ENCODE results near the gene EXOC6.

The EXOC6 gene

DNA sequence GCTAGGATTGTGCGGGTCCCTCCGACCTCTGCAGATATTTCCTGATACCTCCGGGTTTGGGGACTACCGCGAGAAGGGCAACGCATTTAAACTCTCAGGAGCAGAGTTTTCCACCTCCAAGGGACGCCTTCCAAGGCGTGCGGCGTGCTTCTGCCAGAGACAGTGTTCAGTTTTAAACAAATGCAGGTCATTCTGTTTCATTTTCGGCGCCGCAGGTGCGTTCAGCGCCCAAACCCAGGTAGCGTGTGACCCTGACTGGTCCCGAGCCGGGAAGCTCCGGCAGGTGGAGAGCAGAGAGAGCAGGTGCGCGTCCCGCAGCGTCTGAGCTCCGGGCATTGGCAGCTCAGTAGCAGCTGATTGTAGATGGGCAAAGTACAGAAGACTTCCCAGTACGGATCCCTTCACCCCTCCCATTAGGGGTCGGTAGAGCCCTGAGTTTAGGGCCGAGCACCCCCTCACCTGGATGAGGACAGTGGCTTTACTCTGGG is 223.9 kb downstream of the EXOC6 start:
- Histone ChIP-seq H3K27ac (no peak overlapping the region), H3K4me3 (peak overlapping the region in 3 of 7 experiments; percentile 5 to 24 (median 14))

DNA sequence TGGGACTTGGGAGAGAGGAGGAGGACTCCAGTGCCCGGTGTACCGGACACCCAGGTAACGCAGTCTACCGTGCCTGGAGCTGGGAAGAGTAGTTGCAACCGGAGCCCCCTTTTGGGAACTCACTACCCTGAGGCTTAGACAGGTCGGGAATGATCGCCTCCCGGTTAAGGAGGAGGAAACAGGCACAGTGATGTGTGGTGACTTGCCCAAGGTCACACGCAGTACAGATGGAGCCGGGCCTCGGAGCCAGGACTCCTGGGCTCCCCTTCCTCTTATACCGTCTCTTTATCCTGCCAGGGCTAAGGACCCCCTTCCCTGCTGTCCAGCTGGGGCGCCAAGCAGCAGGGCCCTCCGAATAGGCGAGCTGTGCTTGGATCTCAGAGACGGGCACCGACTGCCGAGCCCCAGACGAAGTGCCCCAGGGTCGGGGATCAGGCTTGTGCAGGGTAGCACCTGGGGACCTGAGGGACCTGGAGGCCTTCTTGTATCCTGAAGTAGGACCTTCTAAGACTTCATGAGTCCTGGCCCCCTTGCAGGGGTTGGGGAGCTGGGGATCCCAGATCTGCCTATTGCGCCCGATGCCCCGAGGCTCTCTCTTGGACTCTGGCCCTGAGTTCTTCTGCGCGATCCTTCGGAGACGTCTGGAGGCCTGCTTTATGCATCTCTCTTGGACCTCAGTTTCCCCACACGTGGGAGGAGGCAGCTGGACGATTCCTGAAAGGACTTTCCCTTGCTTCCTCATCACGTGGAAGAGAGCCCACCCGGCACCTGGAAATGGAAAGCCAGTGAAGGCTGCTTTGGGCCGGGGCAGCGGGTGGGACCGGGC is 224.6 kb downstream of the EXOC6 start:
- H3K27ac ChIP-seq, result no peak overlapping the region
- H3K4me3 ChIP-seq, result peak overlapping the region in 4 of 7 experiments; percentile 10 to 32 (median 16)

GRCh38 chr10:93073539-93074146 is 225.3 kb downstream of the EXOC6 start, which contains the start of gene CYP26A1:
Gene CYP26A1 (plus strand): TSS chr10:93073893. CDS start chr10:93073935, 42 bp downstream.
- H3K4me3 ChIP-seq, result peak within 1 kb of the TSS in 4 of 7 experiments; percentile 10 to 32 (median 16)
- no peak within 1 kb of the TSS for H3K27ac ChIP-seq

- peak overlapping the region in 4 of 7 experiments; percentile 10 to 32 (median 16) for H3K4me3 ChIP-seq
- H3K27ac ChIP-seq, result no peak overlapping the region
These were observed 225.9 kb downstream of the EXOC6 start for GRCh38 chr10:93074147-93074596.

DNA sequence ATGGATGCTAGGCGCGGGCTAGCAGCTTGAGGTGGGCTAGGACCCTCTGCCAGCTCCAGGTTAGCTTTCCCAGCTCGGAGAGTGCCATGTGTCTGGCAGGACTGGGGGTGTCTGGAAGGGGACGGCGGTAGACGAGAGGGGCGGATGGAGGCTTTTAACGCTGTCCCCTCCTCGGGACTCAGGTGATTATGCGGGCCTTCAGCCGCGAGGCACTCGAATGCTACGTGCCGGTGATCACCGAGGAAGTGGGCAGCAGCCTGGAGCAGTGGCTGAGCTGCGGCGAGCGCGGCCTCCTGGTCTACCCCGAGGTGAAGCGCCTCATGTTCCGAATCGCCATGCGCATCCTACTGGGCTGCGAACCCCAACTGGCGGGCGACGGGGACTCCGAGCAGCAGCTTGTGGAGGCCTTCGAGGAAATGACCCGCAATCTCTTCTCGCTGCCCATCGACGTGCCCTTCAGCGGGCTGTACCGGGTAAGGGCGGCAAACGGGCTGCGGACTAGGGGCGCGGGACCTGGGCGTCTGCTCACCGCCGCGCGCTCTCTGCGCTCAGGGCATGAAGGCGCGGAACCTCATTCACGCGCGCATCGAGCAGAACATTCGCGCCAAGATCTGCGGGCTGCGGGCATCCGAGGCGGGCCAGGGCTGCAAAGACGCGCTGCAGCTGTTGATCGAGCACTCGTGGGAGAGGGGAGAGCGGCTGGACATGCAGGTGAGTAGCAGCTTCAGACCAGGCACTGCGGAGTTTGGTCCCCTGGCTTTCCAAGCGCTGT is 226.5 kb downstream of the EXOC6 start:
- H3K4me3 ChIP-seq, result peak overlapping the region in 1 of 7 experiments; percentile 32

GRCh38 chr10:93075369-93076221 is 227.3 kb downstream of the EXOC6 start:
- H3K27ac ChIP-seq, result no peak overlapping the region
- no peak overlapping the region for H3K4me3 ChIP-seq

More for the DNA sequence above, 226.5 kb downstream of the EXOC6 start:
- H3K27ac ChIP-seq, result no peak overlapping the region

DNA sequence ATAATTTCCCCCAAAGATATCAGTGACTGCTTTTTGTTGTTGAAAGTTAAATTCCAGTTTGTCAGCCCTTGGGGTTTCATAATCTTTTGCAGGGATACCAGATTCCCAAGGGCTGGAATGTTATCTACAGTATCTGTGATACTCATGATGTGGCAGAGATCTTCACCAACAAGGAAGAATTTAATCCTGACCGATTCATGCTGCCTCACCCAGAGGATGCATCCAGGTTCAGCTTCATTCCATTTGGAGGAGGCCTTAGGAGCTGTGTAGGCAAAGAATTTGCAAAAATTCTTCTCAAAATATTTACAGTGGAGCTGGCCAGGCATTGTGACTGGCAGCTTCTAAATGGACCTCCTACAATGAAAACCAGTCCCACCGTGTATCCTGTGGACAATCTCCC is 228.6 kb downstream of the EXOC6 start:
- H3K27ac ChIP-seq, result no peak overlapping the region
- no peak overlapping the region for H3K4me3 ChIP-seq

DNA sequence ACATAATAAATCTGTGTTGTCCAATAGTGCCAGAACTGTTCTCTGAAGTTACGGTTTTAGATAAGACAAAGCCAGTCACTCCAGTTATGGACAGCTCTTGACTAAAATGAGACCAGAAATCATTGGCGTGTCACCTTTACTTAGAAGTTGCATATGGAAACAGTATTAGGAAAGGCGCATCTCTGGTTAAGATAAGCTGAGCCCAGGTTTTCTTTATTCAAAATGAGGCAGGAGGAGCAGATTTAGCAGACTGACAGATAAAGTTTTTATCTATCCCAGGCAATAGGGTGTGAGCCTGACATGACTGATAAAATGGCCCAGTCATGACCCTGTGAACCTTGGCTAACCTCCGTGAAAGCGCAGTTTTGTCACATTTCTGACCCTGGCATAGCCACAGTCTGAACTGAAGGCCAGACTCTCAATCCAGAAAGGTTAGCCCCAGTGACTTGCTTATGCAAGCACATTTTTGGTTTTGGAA is 229.6 kb downstream of the EXOC6 start:
- H3K27ac ChIP-seq, result no peak overlapping the region

DNA sequence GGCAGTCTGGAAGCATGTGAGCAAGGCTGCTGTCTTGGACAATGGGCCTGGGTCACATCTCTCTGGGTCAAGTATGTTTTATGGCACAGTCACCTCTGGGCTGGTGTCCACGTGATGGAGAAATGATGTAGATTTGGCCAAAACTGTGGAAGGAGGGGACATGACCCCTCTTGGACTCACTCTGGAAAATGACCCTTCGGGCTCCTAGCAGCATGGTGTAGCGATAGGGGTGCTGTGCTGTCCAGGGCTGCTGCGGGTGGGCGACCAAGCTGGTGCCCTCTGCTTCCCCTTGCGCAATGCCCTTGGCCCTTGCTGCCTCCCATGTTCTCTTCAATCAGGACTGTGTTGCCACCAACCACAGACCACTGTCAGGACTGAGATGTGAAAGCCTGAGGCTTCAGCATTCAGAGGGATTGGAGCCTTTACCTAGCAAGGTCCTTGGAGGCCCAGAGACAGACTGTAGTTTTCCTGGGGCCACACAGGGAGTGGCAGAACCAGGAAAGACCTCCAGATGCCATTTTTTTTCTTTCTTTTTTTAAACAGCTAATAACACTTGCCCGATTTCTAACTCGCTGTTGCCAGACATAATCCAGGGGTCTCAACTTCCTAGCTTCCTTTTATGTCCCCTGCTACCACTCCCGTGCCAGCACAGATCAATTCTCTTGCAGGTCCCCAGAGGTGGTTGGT is 231.5 kb downstream of the EXOC6 start:
- Histone ChIP-seq H3K27ac (no peak overlapping the region), H3K4me3 (no peak overlapping the region)

More for the DNA sequence above, 229.6 kb downstream of the EXOC6 start:
- no peak overlapping the region for H3K4me3 ChIP-seq

DNA sequence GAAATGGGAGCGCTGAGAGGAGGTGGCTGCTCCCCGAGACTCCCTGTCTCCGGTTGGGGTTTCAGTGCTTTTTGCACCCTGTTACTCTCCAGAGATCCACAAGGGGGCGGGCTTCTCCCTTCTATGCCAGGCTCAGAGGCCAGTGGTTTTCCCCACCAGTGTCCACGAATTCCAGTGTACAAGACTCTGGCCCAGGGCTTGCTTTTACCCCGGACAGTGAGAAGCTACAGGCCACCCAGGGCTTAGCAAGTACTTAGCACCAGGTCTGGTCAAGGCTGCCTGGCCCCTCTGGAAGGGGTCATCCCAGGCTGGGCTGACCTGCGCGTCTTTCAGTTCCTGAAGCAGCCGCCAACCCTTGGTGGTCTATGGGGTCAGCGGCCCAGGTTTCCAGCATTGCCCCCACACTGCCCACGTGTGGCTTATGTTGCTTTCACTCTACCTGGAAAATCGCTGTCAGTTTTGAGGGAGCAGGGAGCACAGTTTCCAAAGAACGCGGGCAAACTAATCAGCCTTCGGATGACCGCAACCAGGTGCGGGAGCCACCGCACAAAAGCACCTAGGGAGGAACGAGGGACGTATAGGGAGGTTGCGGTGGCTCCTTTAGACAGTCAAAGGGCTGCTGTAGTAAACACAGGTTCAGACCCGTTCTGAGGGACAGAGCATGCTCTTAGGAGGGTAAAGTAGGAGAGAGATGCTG is 232.2 kb downstream of the EXOC6 start:
- Histone ChIP-seq H3K4me3 (no peak overlapping the region), H3K27ac (no peak overlapping the region)

DNA sequence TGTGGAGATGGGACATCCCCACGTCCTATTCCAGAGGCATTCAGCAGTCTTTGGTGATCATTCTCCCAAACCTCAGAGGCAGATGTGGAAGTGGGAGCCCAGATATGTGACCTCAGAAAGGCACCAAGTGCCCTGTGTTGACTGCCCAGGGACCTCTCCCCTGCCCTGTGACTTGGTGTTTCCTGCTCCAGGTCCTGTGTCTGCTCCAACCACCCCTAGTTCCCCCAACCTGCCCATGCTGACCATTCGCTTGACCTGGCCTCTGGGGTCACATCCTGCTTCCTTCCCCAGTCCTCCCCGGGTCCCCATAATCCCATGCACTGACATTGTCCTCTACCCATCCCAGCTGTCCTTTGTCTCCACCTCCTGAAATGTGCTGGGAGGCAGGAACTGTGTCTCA is 233.0 kb downstream of the EXOC6 start:
- Histone ChIP-seq H3K4me3 (no peak overlapping the region), H3K27ac (no peak overlapping the region)

- H3K4me3 ChIP-seq, result no peak overlapping the region
These were observed 233.5 kb downstream of the EXOC6 start for GRCh38 chr10:93081834-93082233.

GRCh38 chr10:93083743-93084539 is 235.6 kb downstream of the EXOC6 start:
- no peak overlapping the region for H3K27ac ChIP-seq
- no peak overlapping the region for H3K4me3 ChIP-seq

More at GRCh38 chr10:93081834-93082233, 233.5 kb downstream of the EXOC6 start:
- H3K27ac ChIP-seq, result no peak overlapping the region

- H3K4me3 ChIP-seq, result no peak overlapping the region
- no peak overlapping the region for H3K27ac ChIP-seq
These were observed 237.0 kb downstream of the EXOC6 start for GRCh38 chr10:93085272-93085859.

DNA sequence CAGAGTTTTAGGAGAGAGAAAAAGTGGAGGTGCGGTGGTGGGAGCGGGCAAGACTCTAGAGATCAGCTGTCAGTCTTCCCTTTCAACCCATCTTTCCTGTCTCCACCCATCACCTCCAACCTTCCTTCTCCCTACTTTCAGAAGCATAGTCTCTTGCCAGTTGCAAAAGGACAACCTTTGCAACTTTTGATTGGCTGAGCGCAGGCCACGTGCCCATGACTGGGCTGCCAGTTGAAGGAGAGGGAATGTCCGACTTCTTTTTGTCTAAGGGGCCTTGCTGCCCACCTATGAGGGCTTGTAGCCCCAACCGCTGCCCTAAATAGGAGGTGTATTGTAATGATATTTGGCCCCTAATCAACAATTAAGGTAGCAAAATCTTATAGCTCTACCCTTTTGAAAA is 238.0 kb downstream of the EXOC6 start:
- no peak overlapping the region for H3K4me3 ChIP-seq
- no peak overlapping the region for H3K27ac ChIP-seq

GRCh38 chr10:93087846-93088245 is 239.5 kb downstream of the EXOC6 start:
- no peak overlapping the region for H3K27ac ChIP-seq
- no peak overlapping the region for H3K4me3 ChIP-seq

- no peak overlapping the region for H3K27ac ChIP-seq
- H3K4me3 ChIP-seq, result no peak overlapping the region
These were observed 240.1 kb downstream of the EXOC6 start for GRCh38 chr10:93088466-93088865.

Measured in skin epidermis (tissue), 12 donors.